HTR-8/SVneo (cell line): ENCODE measurements around the gene ADIPOQ.
"Not testable (repeated sequence)": the region's sequence is repeated elsewhere in the genome, so short reads cannot be mapped to it uniquely, and the experiment has no call there.

Experiments used
- DNase-seq: peaks from one replicate; pipeline ENCODE4 v3.0.0; 2011; ENCODE audit warnings: low spot score, mixed read lengths; ENCODE audit not compliant: insufficient read length
- FAIRE-seq: peaks from 2 replicates; lab custom pipeline; 2011; peaks lifted over from hg19 to GRCh38; lab: Jason Lieb, UNC

ADIPOQ gene

GRCh38 chr3:186842426-186843038 is at the start of gene ADIPOQ:
Gene ADIPOQ (plus strand): TSS chr3:186842710. CDS start chr3:186853059, 10,349 bp downstream.
- DNase-seq (no peak), FAIRE-seq (no peak)

- no peak for FAIRE-seq
- DNase-seq: no peak
Measured at GRCh38 chr3:186798239-186798874, 44.2 kb upstream of the ADIPOQ start.

DNA sequence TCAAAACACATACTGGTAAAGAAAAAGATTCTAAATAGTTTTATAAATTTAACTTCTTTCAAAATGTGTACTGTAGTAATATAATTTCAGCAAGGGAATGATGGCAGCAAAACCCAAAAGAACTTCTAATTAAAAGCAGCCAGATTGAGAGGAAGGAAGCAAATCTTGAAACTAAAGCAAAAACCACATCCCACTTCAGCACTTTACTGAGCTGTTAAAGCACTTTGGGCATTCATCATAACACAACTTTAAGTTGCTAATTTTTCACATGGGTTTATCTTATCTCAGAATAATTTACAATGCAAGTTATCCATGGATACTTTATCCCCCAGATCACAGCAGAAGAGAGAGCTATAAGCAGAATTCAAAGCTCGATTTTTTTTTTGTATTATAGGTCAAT is 42.2 kb upstream of the ADIPOQ start:
- DNase-seq: no peak
- no peak for FAIRE-seq

DNA sequence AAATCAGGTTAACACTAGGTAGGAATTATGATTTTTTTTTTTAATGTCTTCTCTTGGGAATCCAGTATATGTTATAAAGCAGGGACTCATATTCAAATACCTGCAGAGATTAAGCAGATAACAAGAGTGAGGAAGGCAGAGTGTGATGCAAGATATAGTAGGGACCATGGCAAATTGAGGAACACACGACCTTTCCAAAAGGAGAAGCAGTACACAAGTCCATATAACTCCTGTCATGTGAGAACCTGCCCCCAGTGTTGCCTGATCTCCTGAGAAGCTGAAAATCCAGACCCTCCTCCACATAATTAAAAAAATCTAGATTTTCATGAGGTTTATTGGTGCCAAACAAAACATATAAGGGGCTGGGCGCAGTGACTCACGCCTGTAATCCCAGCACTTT is 39.8 kb upstream of the ADIPOQ start:
- FAIRE-seq: no peak
- DNase-seq: no peak

- not testable (repeated sequence) for FAIRE-seq, DNase-seq
Measured at GRCh38 chr3:186803447-186803846, 39.1 kb upstream of the ADIPOQ start.

DNA sequence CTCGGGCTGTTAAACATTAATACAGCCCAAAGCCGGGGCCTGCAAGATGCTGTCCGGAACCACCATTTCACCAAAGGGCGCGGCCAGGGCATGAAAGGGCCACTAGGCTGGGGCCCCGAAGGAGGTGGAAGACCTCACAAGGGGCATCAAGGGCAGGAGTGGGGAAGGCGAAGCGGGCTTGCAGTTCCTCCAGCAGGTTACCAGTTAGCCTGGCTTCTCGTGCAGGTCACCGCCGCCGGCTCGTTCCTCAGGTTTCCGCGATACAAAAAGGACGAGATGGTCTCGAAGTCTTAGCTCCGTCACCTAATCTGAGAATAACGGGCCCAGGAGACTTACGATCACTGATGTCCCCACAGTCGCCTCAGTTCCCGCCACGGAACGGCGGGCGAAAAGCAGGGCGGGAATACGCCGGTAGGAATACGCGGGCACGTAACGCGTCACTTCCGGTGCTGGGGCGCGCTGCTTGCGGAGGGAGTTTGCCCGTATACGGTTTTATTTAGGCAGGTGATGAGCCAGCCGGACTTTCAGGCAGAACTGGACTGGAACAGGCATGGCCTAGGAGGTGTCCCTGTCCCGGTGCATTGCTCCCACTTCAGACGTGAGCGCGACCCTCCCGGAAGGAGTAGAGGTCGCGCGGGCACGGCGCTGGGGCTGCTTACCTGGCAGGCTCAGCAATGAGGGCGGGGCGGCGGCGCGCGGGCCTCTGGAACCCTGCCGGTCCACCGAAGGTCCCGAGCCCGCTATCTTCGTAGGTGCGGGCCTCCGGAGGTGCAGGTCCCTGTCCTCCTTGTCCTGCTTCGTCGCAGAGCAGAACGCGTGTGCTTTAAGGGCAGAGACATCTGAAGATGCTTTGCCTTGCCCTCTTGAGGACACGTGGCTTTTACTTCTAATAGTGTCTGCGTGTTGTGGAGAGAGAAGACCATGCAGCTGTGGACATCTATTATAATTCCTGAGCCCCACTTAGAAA is 36.1 kb upstream of the ADIPOQ start, which contains the start of gene RFC4:
Gene RFC4 (minus strand): TSS at position 394 of the 967 bp plus-strand sequence. CDS start 1,769 bp downstream, outside the sequence.
- DNase-seq: peak; percentile 80
- peak; percentile 86 for FAIRE-seq

- DNase-seq: no peak
- no peak for FAIRE-seq
Measured at GRCh38 chr3:186807231-186807630, 35.3 kb upstream of the ADIPOQ start.

DNA sequence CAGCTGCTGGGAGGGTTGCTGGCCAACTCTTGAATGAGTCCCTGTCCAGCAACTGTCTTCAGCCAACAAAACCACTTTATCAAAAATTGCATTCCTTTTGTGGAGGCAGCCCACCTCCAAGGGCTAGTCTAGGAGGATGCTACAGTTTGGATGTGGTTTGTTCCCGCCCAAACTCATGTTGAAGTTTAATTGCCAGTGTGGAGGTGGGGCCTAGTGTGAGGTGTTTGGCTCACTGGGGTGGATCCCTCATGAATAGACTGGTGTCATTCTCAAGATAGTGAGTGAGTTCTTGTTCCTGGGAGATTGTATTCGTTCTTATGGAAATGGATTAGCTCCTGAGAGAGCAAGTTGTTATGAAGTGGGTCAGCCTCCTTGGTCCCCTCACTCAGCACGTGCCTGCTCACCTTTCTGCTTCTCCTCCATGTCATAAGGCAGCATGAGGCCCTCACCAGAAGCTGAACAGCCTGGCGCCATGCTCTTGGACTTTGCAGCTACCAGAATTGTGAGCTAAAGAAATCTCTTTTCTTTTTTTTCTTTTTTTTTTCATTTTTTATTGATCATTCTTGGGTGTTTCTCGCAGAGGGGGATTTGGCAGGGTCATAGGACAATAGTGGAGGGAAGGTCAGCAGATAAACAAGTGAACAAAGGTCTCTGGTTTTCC is 32.0 kb upstream of the ADIPOQ start:
- DNase-seq: no peak
- no peak for FAIRE-seq

GRCh38 chr3:186811313-186811712 is 31.2 kb upstream of the ADIPOQ start:
- DNase-seq, FAIRE-seq: not testable (repeated sequence)

DNA sequence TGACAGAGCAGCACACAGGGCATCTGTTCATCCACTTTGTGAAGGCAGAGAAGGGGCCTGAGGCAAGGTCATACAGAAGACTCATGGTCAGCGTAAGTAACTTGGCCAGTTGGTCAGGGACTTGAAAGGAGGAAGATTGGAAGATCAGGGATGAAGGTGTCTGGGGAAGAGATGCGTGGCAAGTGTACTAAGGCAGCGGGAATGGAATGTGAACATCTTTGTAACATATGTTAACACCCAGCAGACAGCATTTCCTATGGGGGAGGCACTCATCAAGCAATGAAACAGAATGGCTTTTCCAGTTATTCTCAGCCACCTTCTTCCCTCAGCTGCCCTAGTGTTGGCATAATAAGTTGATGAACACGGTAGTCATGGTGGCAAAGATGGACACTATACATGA is 28.4 kb upstream of the ADIPOQ start:
- DNase-seq: no peak
- no peak for FAIRE-seq

GRCh38 chr3:186815435-186815834 is 27.1 kb upstream of the ADIPOQ start:
- FAIRE-seq (no peak), DNase-seq (no peak)

GRCh38 chr3:186818516-186818915 is 24.0 kb upstream of the ADIPOQ start:
- DNase-seq: no peak
- FAIRE-seq: no peak

- no peak for DNase-seq
- no peak for FAIRE-seq
Measured at GRCh38 chr3:186818956-186819355, 23.6 kb upstream of the ADIPOQ start.

GRCh38 chr3:186821429-186822387 is 20.8 kb upstream of the ADIPOQ start:
- DNase-seq (peak; percentile 48), FAIRE-seq (no peak)

DNA sequence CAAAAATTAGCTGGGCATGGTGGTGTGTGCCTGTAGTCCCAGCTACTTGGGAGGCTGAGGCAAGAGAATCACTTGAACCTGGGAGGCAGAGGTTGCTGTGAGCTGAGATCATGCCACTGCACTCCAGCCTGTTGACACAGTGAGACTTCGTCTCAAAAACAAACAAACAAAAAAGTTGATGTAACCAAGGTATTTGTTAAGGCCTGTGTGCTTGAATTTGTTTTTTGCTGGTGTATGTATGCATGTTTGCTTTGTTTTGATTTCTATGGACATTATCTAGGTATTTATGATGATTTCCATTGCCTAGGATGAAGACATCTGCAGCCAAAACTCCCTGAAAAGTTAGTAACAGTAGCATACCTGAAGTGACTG is 20.1 kb upstream of the ADIPOQ start:
- not testable (repeated sequence) for DNase-seq, FAIRE-seq

GRCh38 chr3:186823386-186823785 is 19.1 kb upstream of the ADIPOQ start:
- FAIRE-seq: no peak
- no peak for DNase-seq

DNA sequence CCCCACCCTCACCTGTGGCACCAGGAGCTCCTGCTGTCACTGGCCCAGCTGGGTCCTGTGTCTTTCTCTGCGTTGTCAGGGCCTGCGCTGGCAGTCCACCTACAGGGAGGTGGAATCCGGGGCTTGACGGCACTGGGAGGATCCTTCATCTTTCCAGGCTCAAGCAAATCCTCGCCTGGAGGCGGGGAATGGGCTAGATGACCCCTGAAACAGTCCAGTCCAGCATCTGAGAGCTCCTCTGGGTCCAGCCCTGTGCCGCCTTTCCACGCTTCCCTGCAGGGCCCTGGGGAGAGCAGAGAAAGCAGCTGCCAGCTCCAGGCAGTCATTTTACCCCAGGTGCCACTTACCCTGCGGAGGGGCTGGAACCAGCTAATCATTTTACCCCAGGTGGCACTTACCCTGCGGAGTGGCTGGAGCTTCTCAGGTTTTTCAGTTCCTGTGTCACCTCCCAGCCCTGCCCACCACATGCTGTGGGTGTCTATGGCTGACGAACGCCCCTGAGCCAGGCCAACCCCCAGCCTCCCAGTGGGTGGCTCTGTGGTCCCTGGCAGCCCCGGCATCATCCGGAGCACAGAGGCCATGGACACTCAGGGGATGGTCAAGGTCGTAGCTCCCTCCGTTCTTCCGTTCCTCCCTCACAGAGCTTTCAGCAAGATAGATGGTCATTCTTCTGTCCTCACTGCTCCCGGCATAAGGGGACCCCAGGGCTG is 17.9 kb upstream of the ADIPOQ start:
- DNase-seq (no peak), FAIRE-seq (no peak)

DNA sequence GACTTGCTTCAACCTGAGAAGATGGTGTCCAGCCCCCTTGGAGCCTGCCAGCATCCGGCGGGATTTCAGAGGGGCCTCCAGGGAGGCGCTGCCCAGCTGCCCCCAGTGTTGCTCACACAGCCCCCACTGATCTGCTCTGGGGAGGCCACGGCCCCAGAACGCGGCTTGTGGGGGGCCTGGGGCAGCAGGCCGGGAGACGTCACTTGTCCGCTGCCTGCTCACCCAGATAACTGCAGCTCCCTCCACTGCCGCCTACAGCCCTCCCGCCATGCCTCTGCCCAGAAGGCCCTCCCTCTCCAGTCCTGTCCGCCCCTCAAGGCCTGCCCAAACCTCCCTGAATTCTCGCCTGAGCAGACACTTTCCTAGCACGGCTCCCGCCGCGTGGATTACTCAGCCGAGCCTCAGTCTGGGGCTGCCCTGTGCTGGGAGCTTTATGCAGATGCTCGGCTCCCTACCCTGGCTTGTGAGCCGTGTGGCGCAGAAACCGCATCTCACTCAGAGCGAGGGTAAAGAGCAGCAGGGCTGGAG is 17.2 kb upstream of the ADIPOQ start:
- no peak for FAIRE-seq
- no peak for DNase-seq
